ENCODE data around the gene RPL26. TPM values are rescaled to one million over a fixed set of nuclear protein-coding genes. Genes with fewer than 3 reads are reported as not detected.
"Not testable (repeated sequence)": the region's sequence is repeated elsewhere in the genome, so short reads cannot be mapped to it uniquely, and the experiment has no call there.

Gene RPL26
- total RNA-seq, 1 donor from 2014 or later = 727 TPM

- DNase-seq (ENCODE audit: low spot score) = no peak
- intact Hi-C loops (cut with DNase I) = no loop called here
These were observed 18.1 kb upstream of the RPL26 start for GRCh38 chr17:8401107-8401506.

GRCh38 chr17:8398980-8399379, 16.0 kb upstream of the RPL26 start:
- no peak for DNase-seq (ENCODE audit: low spot score)
- intact Hi-C loops (cut with DNase I) = no loop called here

DNA sequence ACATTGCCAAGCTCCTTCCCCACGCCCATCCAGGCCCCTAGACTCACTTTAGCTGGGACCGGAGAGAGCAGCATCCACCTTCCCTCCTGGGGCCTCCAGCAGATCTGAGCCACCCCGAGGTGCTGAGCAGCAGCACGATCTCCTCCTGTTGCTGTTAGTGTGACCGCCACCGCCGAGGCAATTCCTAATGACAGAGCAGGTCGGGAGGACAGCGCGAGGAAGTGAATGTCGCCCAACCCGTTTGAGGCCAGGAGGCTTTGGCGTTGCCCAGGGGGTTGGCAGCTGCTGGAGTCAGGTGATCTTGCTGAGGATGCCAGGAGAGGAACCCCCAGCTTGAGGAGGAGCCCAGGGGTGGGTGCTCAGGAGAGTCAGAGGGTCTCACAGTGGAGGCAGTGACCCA, 14.6 kb upstream of the RPL26 start, which contains the start of gene RNF222:
Gene RNF222 (minus strand): TSS at position 192 of the 400 bp plus-strand sequence. CDS start 4,366 bp downstream, outside the sequence.
- no peak for DNase-seq (ENCODE audit: low spot score)
- intact Hi-C loops (cut with DNase I) = no loop called here

GRCh38 chr17:8394497-8394896, 11.5 kb upstream of the RPL26 start:
- DNase-seq (ENCODE audit: low spot score); intact Hi-C loops (cut with DNase I): not testable (repeated sequence)

GRCh38 chr17:8393470-8394231, 10.7 kb upstream of the RPL26 start:
- no peak for DNase-seq (ENCODE audit: low spot score)

GRCh38 chr17:8392674-8393469, 9.9 kb upstream of the RPL26 start:
- DNase-seq (ENCODE audit: low spot score) = no peak
- intact Hi-C loops (cut with DNase I) = no loop called here

More at GRCh38 chr17:8393470-8394231, 10.7 kb upstream of the RPL26 start:
- intact Hi-C loops (cut with DNase I) = no loop called here

DNA sequence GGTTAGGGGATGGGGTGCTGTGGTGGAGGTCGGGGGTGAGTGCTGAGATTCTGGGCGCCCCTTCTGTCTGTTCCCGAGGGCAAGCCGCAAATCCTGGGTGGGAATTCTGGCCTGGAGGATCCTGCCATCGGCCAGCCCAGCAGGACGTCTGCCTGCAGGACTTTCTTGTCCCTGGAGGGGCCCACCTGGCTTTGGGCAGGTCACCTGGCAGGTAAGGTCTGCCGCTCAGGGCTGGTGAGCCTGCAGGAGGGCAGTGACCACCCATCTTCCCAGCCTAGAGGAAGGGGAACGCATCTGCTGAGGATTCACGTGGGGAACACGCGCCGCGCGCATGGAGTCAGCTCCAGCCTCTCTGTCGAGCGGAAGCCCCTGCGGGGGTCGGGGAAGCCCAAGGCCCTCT, 9.3 kb upstream of the RPL26 start:
- intact Hi-C loops (cut with DNase I) = no loop called here
- DNase-seq (ENCODE audit: low spot score) = no peak

DNA sequence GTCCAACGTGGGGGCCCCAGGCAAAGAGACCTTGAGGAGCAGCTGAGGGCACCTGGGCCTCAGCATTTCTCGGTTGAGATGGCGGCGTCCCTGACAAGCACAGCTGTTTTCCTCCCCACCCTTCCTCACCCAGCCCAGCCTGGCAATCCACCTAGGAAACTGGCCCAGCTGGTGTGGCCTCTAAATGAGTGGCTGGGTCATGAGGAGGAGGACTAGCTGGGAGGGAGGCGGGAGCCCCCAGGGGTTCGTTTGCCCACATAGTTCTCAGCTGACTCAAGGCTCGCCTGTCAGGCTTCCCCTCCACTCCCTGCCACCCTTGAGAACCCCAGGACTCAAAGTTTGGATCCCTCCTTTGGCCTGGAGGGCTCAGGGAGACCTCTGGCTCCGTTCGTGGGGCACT, 8.7 kb upstream of the RPL26 start:
- DNase-seq (ENCODE audit: low spot score) = no peak
- intact Hi-C loops (cut with DNase I) = no loop called here

DNA sequence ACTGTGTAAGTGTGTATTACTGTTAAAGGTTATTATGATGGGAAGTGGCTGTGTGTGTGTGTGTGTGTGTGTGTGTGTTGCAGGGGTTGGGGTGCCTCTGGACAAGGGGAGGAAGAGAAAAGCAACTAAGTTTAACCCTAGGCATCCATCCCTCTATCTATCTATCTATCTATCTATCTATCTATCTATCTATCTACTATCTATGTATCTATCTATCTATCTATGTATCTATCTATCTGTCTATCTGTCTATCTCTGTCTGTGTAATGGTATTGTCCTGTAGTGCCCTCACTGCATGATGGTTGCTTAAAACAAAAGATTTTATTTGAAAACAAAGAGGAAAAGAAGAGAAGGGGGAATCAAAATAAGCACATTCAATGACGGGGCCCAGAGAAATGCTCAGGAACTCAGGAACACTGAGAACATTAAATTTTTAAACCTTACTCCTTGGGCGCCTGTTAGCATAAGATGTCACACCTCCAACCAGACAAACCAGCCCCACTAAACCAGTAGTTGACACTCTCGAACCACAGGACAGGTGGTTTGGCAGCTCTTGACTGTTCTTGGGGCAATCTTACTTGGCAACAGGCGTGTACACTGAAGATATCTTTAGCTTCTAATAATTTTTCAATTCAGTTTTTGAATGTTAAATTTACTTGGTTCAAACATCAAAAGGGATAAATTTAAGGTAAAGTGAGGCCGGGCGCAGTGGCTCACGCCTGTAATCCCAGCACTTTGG, 5.1 kb upstream of the RPL26 start:
- DNase-seq (ENCODE audit: low spot score) = no peak
- intact Hi-C loops (cut with DNase I) = loop anchor here (10.0 kb wide), 1 partner anchor 357 kb away; the partner anchor contains the start of gene CCDC42

DNA sequence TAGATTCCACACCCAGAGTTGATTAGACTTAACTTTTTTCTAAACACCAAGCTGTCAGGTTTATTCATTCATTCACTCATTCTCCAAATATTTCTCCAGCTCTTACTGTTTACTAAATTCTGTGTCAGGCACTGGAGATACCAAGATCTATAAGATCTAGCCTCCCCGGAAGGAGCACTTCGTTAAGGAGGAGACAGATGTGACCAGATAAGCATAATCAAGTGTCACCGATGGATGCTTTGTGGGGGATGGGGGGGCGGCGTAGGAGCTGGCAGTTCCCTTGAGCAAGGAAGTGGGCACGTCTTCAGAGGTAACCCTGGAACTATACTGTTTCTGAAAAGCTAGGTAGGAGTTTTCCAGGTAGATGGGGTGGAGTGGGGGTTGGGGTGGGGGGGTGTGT, 3.8 kb upstream of the RPL26 start:
- intact Hi-C loops (cut with DNase I) = loop anchor here (10.0 kb wide), 1 partner anchor 358 kb away; the partner anchor contains the start of gene CCDC42
- DNase-seq (ENCODE audit: low spot score) = no peak

GRCh38 chr17:8384801-8385378, 1.9 kb upstream of the RPL26 start:
- DNase-seq (ENCODE audit: low spot score) = no peak
- intact Hi-C loops (cut with DNase I) = loop anchor here (5.0 to 10.0 kb wide), 2 partner anchors 52 to 360 kb away; partner anchors contain the start of genes CCDC42 and NDEL1

GRCh38 chr17:8382880-8383142, 182 bp downstream of the RPL26 start:
- intact Hi-C loops (cut with DNase I) = loop anchor here (5.0 to 10.0 kb wide), 2 partner anchors 54 to 362 kb away; partner anchors contain the start of genes CCDC42 and NDEL1
- no peak for DNase-seq (ENCODE audit: low spot score)

DNA sequence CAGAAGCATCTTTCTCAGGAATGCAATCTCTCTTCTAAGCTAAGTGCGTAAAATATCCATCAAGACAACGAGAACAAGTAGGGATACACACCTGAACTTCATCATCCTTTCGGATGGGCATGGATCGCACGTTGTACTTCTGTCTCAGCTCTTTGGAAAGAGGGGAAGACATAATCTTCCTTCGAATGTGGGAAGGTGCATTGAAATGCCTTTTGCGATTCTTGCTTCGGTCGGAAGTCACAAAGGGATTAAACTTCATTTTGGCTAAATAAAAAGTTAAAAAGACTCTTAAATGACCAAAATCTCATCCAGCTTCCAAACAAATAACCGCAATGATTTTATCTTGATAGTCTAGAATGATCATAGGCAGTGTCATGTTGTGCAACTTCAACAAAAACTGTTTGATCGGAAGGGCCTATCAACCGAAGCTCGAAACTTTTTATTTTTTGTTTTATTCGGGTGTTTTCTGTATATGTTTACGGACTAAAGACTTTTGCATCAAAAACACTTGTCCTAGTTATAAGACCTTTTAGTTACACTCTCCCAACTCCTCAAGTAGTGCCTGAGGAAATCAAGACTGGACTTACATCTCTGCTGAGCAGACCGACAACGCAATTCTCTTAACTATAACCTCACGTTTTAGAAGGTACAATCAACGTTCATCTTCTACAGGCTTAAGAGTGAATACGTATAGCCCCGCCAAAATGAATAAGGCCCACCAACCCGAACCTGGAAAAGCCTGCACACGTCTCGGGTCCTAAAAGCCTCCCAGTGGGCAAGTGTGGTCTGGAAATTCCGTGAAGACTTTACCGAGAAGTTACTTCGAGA, 727 bp downstream of the RPL26 start:
- intact Hi-C loops (cut with DNase I) = loop anchor here (5.0 to 10.0 kb wide), 2 partner anchors 55 to 363 kb away; partner anchors contain the start of genes CCDC42 and NDEL1

DNA sequence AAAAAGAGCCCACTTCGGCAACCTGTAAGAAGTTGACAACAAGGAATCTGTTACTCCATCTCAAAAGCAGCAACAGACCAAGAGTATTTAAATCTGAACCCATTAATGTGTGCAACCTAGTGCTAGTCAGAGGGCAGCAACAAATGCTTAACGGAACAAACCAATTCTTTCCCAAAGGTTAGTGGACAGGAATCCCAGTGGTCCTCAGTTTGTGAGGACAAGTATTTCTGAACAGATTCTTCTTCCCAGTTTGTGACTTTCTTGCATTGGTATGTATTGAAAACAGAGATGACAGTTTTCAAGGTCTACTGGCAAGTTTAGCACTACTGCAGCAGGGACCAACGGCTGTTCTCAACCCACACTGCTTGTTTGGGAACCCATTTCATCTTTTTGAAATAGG, 2.9 kb downstream of the RPL26 start:
- intact Hi-C loops (cut with DNase I) = loop anchor here (5.0 to 10.0 kb wide), 2 partner anchors 57 to 365 kb away; partner anchors contain the start of genes CCDC42 and NDEL1
- no peak for DNase-seq (ENCODE audit: low spot score)

More for the DNA sequence above, 727 bp downstream of the RPL26 start:
- no peak for DNase-seq (ENCODE audit: low spot score)

DNA sequence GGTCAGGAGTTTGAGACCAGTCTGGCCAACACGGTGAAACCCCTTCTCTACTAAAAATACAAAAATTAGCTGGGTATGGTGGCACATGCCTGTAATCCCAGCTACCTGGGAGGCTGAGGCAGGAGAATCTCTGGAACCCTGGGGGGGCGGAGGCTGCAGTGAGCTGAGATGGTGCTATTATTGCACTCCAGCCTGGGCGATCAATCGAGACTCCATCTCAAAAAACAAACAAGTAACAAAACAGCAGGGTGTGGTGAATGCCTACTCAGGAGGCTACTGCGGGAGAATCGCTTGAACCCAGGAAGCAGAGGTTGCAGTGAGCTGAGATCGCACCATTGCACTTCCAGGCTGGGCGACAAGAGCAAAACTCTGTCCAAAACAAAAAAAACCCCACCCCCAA, 4.9 kb downstream of the RPL26 start:
- DNase-seq (ENCODE audit: low spot score) = not testable (repeated sequence)
- intact Hi-C loops (cut with DNase I) = loop anchor here (10.0 kb wide), 1 partner anchor 153 kb away; no protein-coding TSS in a partner anchor

DNA sequence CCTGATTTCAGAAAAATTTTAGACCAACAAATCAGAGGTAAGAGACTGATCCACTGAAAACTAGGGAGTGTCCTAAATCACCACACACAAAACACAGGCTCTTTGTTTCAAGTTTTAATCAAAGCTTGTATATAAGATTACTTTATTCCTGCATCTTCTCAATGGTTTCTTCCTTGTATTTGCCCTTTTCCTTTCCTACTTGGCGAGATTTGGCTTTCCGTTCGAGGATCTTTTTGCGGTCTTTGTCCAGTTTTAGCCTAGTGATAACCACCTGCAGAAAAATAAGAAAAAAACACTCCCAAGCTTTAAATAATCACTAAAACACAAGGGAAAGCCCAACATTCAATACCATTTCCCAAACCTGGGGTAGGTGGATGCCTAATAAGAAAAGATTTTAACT, 5.6 kb downstream of the RPL26 start:
- DNase-seq (ENCODE audit: low spot score) = no peak
- intact Hi-C loops (cut with DNase I) = loop anchor here (10.0 kb wide), 1 partner anchor 153 kb away; no protein-coding TSS in a partner anchor

DNA sequence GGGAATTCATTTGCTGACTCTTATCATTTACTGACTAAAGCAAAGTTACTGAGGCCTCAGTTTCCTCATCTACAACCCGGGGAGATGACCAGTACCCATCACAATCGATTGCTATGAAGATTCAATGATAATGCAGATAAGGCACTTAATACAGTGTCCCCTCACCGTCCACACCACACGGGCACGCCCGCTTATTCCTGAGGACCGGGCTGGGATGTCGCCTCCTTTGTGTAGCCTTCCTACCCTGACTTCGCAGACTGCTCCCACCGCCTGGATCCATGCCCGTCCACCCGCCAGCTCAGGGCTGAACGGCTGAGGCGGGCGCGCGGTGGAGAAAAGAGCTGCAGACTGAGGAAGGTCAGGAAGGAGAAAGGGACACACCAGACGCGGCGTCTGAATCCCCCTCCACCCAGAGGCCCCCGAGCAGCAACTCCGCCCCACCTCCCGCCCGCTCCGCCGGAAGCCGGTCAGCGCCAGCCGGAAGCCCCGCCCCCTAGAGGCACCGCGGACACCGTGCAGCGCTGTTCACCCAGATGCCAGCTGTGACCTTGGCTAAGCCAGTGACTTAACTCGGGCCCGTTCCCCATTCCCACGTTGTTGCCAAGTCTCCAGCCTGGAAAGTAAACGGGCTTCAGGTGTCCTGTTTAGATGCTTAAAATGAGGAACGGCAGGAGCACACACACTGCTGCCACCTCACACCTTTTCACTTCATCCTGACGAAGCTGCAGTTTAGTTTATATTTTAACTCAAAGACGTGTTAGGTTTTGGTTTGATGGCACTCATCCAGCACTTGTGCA, 6.5 kb downstream of the RPL26 start, which contains the start of gene KRABD2:
Gene KRABD2 (minus strand): TSS at position 434 of the 797 bp plus-strand sequence.
- DNase-seq (ENCODE audit: low spot score) = peak; percentile 96
- intact Hi-C loops (cut with DNase I) = loop anchor here (10.0 kb wide), 1 partner anchor 152 kb away; no protein-coding TSS in a partner anchor

All from cardiac septum (tissue), 1 donor.